Measurements from ENCODE around the gene DNLZ. TPM values are rescaled to one million over a fixed set of nuclear protein-coding genes. Genes with fewer than 3 reads are reported as not detected.

DNLZ gene
- total and polyA plus RNA-seq, 2 donors (not counting 1 experiment from before 2014, with no cell fraction given) = 7.4 to 14.2 TPM

Other genes starting within 250 kb of the DNLZ start
- 43.3 and 48.0 TPM in 2 replicates for gene TMEM250, start 244.9 kb downstream of the DNLZ start, total RNA-seq
- 13.3 and 13.6 TPM in 2 replicates for gene TMEM250, start 244.9 kb downstream of the DNLZ start, polyA plus RNA-seq
- not detected in 2 replicates for gene LHX3, start 158.6 kb downstream of the DNLZ start, total RNA-seq
- not detected in 2 replicates for gene LHX3, start 158.6 kb downstream of the DNLZ start, polyA plus RNA-seq
- gene QSOX2, start 117.9 kb downstream of the DNLZ start, total RNA-seq = 7.2 and 7.8 TPM in 2 replicates
- gene QSOX2, start 117.9 kb downstream of the DNLZ start, polyA plus RNA-seq = 13.2 and 14.7 TPM in 2 replicates
- gene CCDC187, start 59.6 kb downstream of the DNLZ start, total RNA-seq = not detected in 2 replicates
- gene CCDC187, start 59.6 kb downstream of the DNLZ start, polyA plus RNA-seq = under 0.01 TPM in 1 of 2 replicates, not detected in the other
- gene GPSM1, start 36.2 kb downstream of the DNLZ start, total RNA-seq = 54.2 and 60.3 TPM in 2 replicates
- gene GPSM1, start 36.2 kb downstream of the DNLZ start, polyA plus RNA-seq = 15.8 and 17.2 TPM in 2 replicates
- 1.0 and 3.3 TPM in 2 replicates for gene CARD9, start 9.9 kb upstream of the DNLZ start, total RNA-seq
- 0.16 and 0.69 TPM in 2 replicates for gene CARD9, start 9.9 kb upstream of the DNLZ start, polyA plus RNA-seq
- gene SNAPC4, start 36.4 kb upstream of the DNLZ start, total RNA-seq = 3.8 and 4.9 TPM in 2 replicates
- gene SNAPC4, start 36.4 kb upstream of the DNLZ start, polyA plus RNA-seq = 1.8 and 2.4 TPM in 2 replicates
- gene ENTR1, start 46.9 kb upstream of the DNLZ start, total RNA-seq = 31.9 and 32.4 TPM in 2 replicates
- gene ENTR1, start 46.9 kb upstream of the DNLZ start, polyA plus RNA-seq = 24.5 and 30.7 TPM in 2 replicates
- gene PMPCA, start 46.9 kb upstream of the DNLZ start, total RNA-seq = 26.4 and 31.3 TPM in 2 replicates
- gene PMPCA, start 46.9 kb upstream of the DNLZ start, polyA plus RNA-seq = 70.2 and 90.2 TPM in 2 replicates
- 5.6 and 7.8 TPM in 2 replicates for gene INPP5E, start 76.1 kb upstream of the DNLZ start, total RNA-seq
- 3.9 and 5.1 TPM in 2 replicates for gene INPP5E, start 76.1 kb upstream of the DNLZ start, polyA plus RNA-seq
- 15.7 and 23.9 TPM in 2 replicates for gene SEC16A, start 119.3 kb upstream of the DNLZ start, total RNA-seq
- gene SEC16A, start 119.3 kb upstream of the DNLZ start, polyA plus RNA-seq = 17.8 and 25.9 TPM in 2 replicates
- 10.9 and 12.1 TPM in 2 replicates for gene NOTCH1, start 182.3 kb upstream of the DNLZ start, total RNA-seq
- 0.98 and 3.3 TPM in 2 replicates for gene NOTCH1, start 182.3 kb upstream of the DNLZ start, polyA plus RNA-seq

Data from fibroblast of lung (primary cell).